Kidney tubule cell (primary cell): ENCODE measurements around the gene GSTO2.

ENCODE experiments used
- DNase-seq: peaks from one replicate; pipeline ENCODE4 v3.0.0-alpha.2; 2018; ENCODE audit warnings: low spot score

GSTO2 gene

DNA sequence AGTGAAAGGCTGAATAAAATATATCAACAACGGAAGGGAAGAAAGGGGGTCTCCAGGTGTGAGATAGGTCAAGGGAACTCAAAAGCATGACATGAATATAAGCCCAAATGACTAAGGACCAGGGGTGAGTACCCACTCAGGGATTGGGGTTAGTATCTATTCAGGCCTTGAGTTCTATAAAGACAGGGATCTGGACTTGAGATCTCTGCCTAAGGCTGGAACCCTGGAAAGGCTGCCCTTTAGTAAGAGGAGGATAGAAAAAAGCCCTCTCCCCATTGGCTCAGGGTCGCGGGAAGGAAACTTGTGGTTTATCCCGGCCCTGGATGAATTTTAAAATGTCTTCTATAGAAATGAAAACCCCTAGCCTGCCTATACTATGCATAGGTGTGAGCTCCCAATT lies 71.7 kb downstream of the GSTO2 start:
- DNase-seq = no peak

GRCh38 chr10:104342941-104343411 lies 74.0 kb downstream of the GSTO2 start:
- no peak for DNase-seq

GRCh38 chr10:104344219-104344618 lies 75.2 kb downstream of the GSTO2 start:
- DNase-seq = no peak

DNA sequence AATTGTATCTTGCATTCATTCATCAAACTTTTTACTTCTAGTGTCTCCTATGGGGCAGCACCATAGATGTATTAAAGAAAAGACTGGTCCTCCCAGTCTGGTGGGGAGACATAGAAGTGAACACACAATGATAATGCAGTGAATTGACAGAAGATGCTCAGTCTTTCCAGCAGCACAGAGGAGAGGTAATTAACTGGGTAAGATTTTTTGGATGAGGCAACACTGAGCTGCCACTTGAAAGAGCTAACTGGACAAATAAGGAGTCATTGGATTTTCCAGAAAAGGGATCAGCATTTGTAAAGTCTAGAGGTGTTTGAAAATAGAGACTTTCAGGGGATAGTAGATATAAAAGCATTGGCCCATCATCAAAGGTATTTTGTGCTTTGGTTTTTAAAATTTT lies 76.5 kb downstream of the GSTO2 start:
- DNase-seq = no peak

- no peak for DNase-seq
These were observed 77.0 kb downstream of the GSTO2 start for GRCh38 chr10:104345941-104346340.

- DNase-seq = no peak
These were observed 78.5 kb downstream of the GSTO2 start for GRCh38 chr10:104347295-104348045.

- DNase-seq = peak; percentile 52
These were observed 79.6 kb downstream of the GSTO2 start for GRCh38 chr10:104348601-104349000.

- DNase-seq = peak; percentile 82
These were observed 80.7 kb downstream of the GSTO2 start for GRCh38 chr10:104349623-104350126.

GRCh38 chr10:104350127-104350635 lies 81.2 kb downstream of the GSTO2 start:
- DNase-seq = peak; percentile 68

DNA sequence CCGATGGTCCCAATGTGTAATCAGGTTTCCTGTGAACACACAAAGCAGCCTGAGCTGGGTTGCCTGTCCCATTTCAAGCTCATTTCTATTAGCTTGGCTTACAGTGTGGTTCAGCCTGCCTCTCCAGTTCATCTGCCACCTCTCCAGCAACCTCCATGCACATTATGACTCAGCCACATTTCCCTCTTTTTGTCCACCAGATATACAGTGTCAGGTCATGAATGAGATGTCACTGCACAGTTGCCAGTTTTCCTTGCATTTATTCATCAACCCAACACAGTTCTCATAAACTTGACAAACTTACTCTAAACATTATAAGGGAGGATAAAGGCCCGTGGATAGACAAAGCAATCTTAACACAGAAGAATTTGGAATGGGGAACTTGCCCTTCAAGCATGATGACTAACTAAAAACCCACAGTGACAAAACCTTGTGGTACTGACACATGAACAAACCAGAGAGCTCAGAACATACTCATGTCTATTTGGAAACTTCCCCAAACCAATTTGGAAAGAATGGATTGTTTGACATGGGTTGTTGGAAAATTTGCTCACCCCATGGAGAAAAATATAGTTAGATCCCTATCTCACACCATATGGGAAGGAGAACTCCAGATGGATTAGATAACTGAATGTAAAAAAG lies 82.2 kb downstream of the GSTO2 start:
- DNase-seq = peak; percentile 69

GRCh38 chr10:104351919-104352318 lies 82.9 kb downstream of the GSTO2 start:
- DNase-seq = no peak

- DNase-seq = peak; percentile 91
These were observed 84.5 kb downstream of the GSTO2 start, which contains the start of gene CFAP58 for GRCh38 chr10:104353325-104354048. Gene CFAP58 (plus strand): TSS chr10:104353833. CDS start chr10:104353898, 65 bp downstream.
